WERI-Rb-1 (cell line): ENCODE results near the gene TXNDC17.
A peak's percentile ranks its signal among the peaks of the same experiment; 100 is the strongest.
"Not testable (repeated sequence)": the region's sequence is repeated elsewhere in the genome, so short reads cannot be mapped to it uniquely, and the experiment has no call there.

Source experiments
- DNase-seq: peaks from one replicate; pipeline ENCODE4 v3.0.0-alpha.2; 2020
- H3K27ac ChIP-seq: fragments of 250-450 bp; sonication (Bioruptor Pico); 2 replicates; pipeline ENCODE4 v1.5.1; 2020; ENCODE audit warnings: mild to moderate bottlenecking, moderate library complexity
- H3K27me3 ChIP-seq: fragments of 250-450 bp; sonication (Bioruptor Pico); 2 replicates; pipeline ENCODE4 v1.5.1; 2021; ENCODE audit warnings: mild to moderate bottlenecking, low read depth, moderate library complexity; ENCODE audit not compliant: insufficient read depth, severe bottlenecking
- H3K36me3 ChIP-seq: fragments of 250-450 bp; sonication (Bioruptor Pico); 2 replicates; pipeline ENCODE4 v1.5.1; 2020; ENCODE audit warnings: mild to moderate bottlenecking, moderate library complexity
- H3K4me3 ChIP-seq: 2 replicates; pipeline ENCODE4 v1.5.1; 2011; ENCODE audit warnings: low read depth, mild to moderate bottlenecking, control low read depth, low read length
- H3K9me3 ChIP-seq: fragments of 250-450 bp; sonication (Bioruptor Pico); 2 replicates; pipeline ENCODE4 v1.5.1; 2021; ENCODE audit warnings: mild to moderate bottlenecking, moderate library complexity; ENCODE audit not compliant: severe bottlenecking
- TF ChIP-seq, protein P1 (sequence below): IDR thresholded peaks from 2 replicates; pipeline ENCODE4 v1.5.1; 2011; ENCODE audit warnings: low read depth, mild to moderate bottlenecking, control low read depth, inconsistent platforms, low read length

TXNDC17 gene

GRCh38 chr17:6657633-6658287, 16.9 kb downstream of the TXNDC17 start:
- Histone ChIP-seq H3K27ac (no peak overlapping the region), H3K9me3 (no peaks in the 10 kb centered on the region), H3K4me3 (no peak overlapping the region), H3K36me3 (no peaks in the 10 kb centered on the region), H3K27me3 (no peaks in the 10 kb centered on the region)
- TF ChIP-seq, protein P1, sequence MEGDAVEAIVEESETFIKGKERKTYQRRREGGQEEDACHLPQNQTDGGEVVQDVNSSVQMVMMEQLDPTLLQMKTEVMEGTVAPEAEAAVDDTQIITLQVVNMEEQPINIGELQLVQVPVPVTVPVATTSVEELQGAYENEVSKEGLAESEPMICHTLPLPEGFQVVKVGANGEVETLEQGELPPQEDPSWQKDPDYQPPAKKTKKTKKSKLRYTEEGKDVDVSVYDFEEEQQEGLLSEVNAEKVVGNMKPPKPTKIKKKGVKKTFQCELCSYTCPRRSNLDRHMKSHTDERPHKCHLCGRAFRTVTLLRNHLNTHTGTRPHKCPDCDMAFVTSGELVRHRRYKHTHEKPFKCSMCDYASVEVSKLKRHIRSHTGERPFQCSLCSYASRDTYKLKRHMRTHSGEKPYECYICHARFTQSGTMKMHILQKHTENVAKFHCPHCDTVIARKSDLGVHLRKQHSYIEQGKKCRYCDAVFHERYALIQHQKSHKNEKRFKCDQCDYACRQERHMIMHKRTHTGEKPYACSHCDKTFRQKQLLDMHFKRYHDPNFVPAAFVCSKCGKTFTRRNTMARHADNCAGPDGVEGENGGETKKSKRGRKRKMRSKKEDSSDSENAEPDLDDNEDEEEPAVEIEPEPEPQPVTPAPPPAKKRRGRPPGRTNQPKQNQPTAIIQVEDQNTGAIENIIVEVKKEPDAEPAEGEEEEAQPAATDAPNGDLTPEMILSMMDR, result no peak
- no peak for DNase-seq

- H3K9me3 ChIP-seq, H3K27ac ChIP-seq, H3K27me3 ChIP-seq, DNase-seq, H3K4me3 ChIP-seq, H3K36me3 ChIP-seq: not testable (repeated sequence)
These were observed 17.6 kb downstream of the TXNDC17 start for GRCh38 chr17:6658411-6658810.

DNA sequence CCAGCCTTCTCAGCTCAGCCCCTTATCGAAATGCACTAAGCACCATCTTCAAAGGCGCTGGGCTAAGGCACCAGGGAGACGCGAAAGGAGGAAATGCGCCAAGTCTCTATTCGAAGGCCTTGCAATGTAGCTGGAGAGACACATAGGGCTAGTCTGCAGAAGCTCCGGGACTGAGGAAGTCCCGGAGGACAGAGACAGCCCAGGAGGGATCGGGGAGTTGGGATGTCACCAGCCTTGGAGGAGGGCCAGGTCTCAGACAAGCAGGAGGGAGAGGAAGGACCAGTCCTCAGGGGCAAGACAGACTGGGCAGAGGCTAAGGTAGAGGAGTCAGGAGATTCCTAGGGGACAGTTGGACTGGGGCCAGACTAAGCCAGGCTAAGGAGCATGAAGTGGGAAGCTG, 19.2 kb downstream of the TXNDC17 start:
- no peak overlapping the region for H3K27ac ChIP-seq
- no peaks in the 10 kb centered on the region for H3K27me3 ChIP-seq
- H3K4me3 ChIP-seq, result no peak overlapping the region
- H3K9me3 ChIP-seq, result no peaks in the 10 kb centered on the region
- TF ChIP-seq, protein P1, result no peak
- no peak for DNase-seq
- H3K36me3 ChIP-seq, result no peaks in the 10 kb centered on the region

- Histone ChIP-seq H3K27me3 (no peaks in the 10 kb centered on the region), H3K36me3 (no peaks in the 10 kb centered on the region), H3K27ac (no peak overlapping the region), H3K9me3 (no peaks in the 10 kb centered on the region), H3K4me3 (no peak overlapping the region)
- no peak for DNase-seq
- TF ChIP-seq, protein P1, result no peak
These were observed 20.1 kb downstream of the TXNDC17 start for GRCh38 chr17:6660805-6661463.

GRCh38 chr17:6661464-6661848, 20.6 kb downstream of the TXNDC17 start:
- Histone ChIP-seq H3K4me3 (no peak overlapping the region), H3K9me3 (no peaks in the 10 kb centered on the region), H3K27me3 (no peaks in the 10 kb centered on the region), H3K36me3 (no peaks in the 10 kb centered on the region), H3K27ac (no peak overlapping the region)
- no peak for DNase-seq
- TF ChIP-seq, protein P1, result no peak

DNA sequence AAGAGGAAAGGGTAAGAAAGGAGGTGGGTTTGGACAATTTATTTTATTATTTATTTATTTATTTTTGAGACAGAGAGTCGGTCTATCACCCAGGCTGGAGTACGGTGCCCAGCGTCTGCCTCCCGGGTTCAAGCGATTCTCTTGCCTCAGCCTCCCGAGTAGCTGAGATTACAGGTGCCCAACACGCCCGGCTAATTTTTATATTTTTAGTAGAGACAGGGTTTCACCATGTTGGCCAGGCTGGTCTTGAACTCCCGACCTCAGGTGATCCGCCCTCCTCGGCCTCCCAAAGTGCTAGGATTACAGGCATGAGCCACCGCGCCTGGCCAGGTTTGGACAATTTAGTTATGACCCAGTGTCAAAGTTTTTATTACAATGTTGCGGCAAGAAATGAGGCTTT, 22.3 kb downstream of the TXNDC17 start:
- not testable (repeated sequence) for H3K27me3 ChIP-seq, H3K27ac ChIP-seq, H3K9me3 ChIP-seq, H3K36me3 ChIP-seq, DNase-seq, H3K4me3 ChIP-seq

- no peaks in the 10 kb centered on the region for H3K9me3 ChIP-seq
- no peak overlapping the region for H3K27ac ChIP-seq
- DNase-seq, result peak; percentile 70
- H3K27me3 ChIP-seq, result no peaks in the 10 kb centered on the region
- TF ChIP-seq, protein P1, result peak; percentile 87
- H3K4me3 ChIP-seq, result no peak overlapping the region
- no peaks in the 10 kb centered on the region for H3K36me3 ChIP-seq
These were observed 25.2 kb downstream of the TXNDC17 start for GRCh38 chr17:6666077-6666521.
